GDM1 (cell line): ENCODE data around the gene ARMC12.

Experiments used
- DNase-seq: peaks from one replicate; lab custom pipeline; 2025; lab: John Stamatoyannopoulos, UW

The ARMC12 gene

DNA sequence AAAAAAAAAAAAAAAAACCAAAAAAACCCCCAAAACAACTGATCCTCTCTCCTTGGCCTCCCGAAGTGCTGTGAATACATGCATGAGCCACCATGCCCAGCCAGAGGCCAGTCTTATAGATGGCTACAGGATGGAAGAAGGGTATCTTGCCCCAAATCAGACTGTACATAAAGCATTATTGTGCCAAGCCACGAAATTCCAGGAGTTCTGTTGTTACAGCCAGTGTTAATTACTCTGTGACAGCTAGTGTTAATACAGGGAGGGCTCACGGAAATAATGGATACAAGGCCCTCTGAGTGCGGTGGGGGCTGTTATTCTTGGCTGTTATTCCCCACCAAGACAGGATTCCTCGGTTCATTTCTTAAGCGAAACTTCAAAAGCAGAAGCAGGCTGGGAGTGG lies 38.2 kb downstream of the ARMC12 start:
- DNase-seq, result no peak

DNA sequence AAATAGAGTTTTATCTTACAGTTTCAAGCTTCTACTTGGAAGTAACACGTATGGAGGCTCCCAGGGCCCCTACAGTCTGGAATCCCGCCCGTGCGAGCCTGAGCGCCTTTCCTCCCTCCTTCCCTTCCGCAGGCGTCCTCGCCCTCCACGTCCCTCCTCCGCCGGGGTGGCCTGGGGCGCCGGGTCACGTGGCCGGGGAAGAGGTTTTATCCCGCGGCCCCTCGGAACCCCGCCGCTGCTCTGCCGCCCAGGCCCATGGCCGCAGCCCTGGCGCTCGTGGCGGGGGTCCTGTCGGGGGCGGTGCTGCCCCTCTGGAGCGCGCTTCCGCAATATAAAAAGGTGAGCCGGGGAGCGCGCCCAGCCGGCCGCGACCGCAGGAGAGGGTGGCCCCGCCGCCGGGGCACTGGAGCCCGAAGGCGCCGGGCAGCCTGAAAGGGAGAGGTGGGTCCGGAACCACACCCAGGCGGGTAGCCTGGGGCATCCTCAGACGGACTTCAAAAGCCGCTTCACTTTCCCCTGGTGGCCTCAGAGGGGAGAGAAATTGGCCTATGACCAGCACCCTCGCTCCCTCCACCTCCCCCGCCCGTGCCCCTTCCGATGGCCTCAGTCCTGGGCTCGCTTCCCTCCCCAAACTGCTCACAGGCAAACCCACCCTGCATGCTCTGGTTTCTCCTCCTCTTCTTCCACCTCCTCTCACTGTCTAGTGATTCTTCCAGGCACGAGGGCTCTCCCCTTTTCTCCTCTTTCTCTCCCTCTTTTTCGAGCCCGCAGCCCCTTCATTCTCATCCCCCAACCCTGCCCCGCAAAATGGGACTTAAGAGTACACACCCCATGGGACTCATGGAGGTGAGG lies 39.8 kb downstream of the ARMC12 start, which contains the start of gene CLPSL2:
Gene CLPSL2 (plus strand): TSS at position 235 of the 852 bp plus-strand sequence. CDS start 21 bp downstream, at position 256.
- DNase-seq, result no peak

DNA sequence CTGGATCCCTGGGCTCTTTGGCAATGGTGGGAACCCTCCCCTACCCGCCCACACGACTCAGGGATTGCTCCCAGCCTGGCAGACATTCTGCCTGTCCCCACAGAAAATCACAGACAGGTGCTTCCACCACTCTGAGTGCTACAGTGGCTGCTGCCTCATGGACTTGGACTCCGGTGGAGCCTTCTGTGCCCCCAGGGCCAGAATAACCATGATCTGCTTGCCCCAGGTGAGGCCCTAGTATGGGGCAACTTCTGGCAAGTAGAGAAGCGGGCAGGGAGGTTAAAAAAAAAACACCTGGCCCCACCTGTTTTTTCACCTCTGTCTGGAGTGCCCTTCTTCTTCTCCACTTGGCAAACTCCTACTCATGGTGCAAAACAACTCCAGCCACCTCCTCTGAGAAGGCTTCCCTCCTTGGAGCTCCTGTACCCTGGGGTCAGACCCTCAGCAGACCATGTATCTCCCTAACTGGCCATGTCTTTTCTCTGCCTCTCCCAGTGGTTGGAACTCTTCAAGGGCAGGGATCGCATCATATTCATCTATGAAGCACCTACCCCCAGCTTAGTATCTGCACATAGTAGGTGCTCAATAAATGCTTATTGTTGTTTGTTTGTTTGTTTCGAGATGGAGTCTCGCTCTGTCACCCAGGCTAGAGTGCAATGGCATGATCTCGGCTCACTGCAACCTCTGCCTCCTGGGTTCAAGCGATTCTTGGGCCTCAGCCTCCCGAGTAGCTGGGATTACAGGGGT lies 40.7 kb downstream of the ARMC12 start:
- no peak for DNase-seq

DNA sequence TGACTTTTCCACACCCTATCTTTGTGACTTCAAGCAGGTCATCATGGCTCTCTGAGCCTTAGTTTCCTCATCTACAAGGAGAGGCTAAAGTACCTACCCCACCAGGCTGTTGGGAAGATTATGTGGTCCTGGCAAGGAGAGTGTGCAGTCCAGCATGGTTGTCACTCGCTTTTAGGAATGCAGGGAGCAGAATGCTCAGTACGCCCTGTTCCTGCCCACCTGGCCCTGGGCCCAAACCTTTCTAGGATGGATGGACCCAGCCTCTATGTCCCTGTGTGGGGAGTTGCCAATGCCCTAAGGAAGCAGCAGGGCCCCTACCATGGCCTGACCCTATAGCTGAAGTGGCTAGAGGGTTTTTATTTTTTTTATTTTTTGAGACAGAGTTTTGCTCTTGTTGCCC lies 41.6 kb downstream of the ARMC12 start:
- DNase-seq, result no peak

DNA sequence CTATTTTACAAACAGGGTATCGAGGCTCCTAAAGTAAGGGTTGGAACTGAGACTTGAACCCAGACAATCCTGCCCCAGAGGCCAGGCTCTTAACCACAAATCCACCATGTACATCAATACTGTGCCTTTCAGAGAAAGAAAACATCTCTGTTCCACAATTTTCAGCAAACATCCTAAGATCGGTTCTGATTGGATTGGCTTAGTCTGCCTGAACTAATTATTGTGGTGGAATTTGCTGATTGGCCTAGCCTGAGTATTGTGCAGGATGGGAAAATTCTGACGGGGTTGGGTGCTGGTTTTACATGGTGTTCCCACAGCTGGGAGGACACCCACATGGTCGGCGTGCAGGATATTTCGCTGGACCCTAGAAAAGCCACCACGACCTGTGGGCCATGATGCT lies 43.9 kb downstream of the ARMC12 start, which contains the start of gene CLPSL1:
Gene CLPSL1 (plus strand): TSS at position 301 of the 400 bp plus-strand sequence. CDS start 92 bp downstream, at position 393.
- DNase-seq, result no peak

DNA sequence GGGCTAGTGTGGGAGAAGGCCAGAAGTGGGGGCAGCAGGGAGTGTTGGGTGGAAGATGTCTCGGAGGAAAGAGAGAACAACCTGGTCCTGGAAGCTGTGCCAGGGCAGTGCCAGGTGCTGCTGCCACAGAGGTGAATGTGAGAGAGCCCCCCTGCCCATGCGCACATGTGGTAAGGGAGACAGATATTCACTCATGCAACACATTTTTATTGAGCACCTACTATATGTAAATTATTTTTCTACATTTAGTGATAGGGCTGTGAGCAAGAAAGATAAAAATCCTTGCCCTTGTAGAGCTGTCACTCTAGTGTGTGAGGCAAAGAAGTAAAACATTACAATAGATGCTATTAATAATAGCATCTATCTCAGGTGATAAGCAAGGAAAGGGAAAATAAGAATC lies 44.5 kb downstream of the ARMC12 start:
- DNase-seq, result no peak

DNA sequence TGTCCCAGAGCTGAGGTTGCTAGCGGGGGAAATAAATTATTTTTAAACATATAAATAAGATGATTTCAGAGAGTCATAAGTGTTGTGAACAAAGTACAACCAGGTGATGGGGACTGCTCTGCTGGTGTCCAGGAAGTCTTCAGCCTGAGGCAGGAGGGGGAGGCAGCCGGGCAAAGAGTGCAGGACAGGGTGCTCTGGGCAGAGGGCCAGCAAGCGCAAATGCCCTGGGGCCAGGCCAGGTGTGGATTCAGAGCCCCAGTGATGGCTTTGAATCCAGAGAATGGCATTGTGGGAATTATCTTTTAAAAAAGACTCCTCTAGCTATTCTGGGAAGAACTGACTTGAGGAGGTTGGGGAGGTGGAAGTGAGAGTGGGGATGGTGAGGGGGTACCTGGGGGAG lies 45.6 kb downstream of the ARMC12 start:
- no peak for DNase-seq

DNA sequence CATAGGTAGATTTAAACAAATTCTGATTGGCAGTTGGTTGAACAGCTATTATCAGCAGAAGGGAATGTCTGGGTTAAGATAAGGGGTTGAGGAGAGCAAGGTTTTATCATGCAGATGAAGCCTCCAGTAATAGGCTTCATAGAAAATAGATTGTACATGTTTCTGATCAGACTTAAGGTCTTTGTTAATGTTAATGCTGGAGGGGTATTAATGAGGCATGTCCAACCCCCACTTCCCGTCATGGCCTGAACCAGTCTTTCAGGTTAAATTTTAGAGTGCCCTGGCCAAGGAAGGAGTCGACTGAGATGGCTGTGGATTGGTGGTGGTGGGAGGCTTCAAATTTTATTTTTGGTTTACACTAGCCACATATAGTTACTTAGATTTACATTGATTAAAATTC lies 47.4 kb downstream of the ARMC12 start:
- DNase-seq, result no peak

DNA sequence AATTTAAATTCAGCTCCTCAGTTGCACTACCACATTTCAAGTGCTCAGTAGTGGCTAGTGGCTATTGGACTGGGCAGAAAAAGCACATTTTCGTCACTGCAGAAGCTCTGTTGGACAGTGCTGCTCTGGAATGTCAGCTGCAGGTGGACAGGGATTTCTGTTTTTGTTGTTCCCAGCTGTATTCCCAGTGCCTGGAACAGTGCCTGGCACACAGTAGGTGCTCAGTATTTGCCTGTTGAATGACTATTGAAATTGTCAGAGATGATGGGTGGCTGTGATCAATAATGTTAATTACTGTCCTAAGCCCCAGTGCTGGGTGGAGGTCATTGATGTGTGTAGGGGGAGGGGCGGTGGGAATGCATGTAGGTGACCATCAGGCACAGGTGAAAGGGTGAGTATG lies 49.4 kb downstream of the ARMC12 start:
- no peak for DNase-seq

DNA sequence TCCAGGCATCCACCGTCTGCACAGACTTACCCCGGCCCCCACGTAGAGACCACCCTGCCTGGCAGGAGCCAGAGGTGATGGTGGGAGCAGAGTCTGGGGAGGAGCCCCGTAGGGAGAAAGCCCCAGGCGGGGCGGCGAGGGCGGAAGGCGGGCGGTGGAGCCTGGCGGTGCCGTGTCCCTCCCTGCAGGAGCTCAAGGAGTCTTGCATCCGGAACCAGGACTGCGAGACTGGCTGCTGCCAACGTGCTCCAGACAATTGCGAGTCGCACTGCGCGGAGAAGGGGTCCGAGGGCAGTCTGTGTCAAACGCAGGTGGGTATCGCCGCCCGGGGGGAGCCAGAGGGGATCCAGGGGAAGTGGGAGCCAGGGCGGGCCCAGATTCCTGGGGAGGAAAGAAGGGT lies 50.0 kb downstream of the ARMC12 start:
- no peak for DNase-seq

DNA sequence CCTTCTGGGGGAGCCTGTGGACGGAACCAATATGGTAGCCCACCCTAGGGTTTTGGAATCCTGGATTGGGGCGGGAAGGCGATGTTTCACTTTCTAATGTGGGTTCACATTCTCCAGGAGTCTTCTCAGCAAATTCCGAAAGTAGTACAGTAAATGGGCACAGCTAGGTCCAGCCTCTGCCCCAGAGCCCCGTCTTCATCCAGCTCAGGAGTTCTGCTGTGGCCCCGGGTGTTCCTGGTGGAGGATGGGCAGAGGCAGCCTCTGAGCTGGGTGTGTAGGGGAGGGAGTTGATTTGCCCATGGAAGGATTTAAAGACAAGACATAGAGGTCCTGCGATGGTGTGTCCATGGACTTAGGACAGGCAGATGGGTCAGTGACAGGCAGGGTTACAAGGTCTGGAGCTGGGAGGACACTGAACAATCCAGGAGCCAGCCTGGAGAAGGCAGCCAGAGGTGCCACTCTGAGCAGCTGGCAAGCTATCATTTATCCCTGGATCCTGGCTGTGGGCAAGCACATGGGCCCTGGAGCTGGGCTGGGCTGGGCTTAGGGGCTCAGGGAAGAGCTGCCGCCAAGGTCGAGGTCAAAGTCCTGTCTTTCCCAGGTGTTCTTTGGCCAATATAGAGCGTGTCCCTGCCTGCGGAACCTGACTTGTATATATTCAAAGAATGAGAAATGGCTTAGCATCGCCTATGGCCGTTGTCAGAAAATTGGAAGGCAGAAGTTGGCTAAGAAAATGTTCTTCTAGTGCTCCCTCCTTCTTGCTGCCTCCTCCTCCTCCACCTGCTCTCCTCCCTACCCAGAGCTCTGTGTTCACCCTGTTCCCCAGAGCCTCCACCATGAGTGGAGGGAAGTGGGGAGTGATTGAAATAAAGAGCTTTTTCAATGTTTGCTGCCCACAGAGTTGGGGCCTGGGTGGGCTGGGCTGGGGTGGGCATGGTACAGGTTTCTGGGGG lies 50.7 kb downstream of the ARMC12 start:
- no peak for DNase-seq

DNA sequence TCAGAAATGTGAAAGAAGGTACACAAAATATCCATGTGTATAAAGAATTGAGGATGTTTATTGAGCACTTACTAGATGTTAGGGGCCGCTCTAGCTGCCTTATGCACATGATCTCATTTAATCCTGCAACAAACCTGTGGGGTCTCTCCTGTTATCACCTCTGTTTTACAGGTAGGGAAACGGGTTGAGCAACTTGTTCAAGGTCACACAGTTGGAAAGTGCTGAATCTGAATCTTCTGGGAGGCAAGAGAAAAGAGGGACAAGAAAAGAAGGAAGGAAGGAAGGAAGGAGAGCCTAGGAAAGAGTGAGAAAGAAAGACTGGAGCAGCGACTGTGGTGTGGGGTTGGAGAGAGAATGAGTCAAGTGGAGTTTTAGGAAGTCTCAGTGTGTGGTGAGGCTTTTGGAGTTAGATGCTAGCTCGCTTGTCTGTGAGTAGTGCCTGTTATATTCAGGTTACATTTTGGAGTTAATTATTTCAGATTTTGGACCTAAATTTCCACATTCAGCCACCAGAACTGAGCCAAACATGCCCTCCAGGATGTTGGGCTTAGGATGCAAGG lies 51.7 kb downstream of the ARMC12 start:
- no peak for DNase-seq

DNA sequence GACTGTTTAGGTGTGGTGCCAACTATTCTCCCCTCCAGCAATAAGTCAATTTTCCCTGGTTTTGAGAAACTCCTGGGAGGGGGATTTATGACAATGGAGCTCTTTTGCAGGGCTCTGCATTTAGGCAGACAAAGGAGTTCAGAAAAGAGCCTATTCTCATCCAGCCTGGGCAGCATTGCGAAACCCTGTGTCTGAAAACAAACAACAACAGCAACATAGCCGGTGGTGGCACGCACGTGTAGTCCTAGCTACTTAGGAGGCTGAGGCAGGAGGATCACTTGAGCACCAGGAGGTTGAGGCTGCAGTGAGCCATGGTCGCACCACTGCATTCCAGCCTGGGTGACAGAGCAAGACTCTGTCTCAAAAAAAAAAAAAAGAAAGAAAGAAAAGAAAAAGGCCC lies 53.9 kb downstream of the ARMC12 start:
- DNase-seq, result no peak

DNA sequence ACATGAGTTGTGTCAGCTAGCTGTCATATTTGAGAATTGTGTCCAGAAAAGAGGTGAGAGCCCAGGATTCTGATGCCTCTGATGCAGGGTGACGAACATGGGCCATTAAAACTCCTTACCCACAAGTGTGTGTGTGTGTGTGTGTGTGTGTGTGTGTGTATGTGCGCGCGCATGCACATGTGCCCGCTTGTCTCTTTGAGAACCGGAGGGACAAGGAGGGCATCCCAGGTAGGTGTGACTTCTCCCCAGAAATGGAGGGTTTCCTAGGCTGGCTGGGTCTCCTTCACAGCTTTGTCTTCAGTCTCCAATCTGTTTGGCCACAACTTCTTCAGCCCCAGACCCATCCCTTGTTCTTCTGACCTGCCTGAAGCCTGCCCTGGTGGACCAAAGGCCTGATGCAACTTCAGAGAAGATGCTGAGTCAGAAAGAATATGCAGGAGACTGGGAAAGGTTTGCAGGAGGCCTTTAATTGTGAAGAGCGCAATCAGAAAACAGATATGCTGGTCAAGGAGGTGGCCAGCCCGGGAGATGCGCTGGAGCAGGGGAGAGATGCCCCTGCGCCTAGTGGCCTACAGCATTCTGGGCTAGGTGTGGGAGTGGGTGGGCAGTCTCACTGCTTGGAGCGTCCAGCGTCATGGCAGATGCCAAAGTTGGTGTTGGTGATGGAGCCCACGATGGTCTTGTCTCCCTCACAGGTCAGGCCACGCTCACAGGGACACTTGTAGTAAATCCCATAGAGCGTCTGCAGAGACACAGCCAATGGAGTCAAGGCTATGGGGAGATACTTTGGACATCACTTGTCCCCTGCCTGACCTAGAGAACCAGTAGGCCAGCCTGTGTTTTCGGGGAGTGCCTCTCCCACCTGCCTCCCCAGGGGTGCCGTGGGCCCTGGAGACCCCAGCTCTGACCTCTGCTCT lies 58.0 kb downstream of the ARMC12 start:
- DNase-seq, result no peak

DNA sequence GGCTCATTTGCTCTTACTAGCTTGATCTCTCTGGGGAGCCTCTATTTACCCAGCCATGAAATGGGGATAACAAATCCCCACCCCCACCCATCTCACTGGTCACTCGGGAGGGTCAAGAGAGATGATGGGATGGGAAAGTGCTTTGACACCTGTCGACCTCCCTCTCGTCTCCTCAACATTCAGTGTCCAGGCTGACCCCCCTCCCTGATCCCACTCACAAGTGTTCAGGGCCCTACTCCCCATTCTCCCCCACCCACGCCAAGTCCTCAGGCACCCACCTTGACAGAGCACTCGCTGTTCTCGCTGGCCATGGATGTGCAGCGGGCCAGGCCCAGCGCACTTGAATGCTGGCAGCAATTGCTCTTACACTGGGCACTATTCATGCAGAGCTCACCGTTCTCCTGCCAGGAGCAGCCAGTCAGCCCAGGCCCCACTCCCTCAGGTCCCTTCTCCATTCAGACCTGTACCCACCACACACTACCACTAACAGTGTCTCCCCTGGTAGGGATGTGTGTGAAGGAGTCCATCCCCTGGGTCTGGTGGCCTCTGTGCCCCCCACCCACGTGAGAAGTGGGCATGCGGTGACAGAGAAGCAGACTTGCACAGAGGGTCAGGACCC lies 58.7 kb downstream of the ARMC12 start:
- DNase-seq, result no peak

DNA sequence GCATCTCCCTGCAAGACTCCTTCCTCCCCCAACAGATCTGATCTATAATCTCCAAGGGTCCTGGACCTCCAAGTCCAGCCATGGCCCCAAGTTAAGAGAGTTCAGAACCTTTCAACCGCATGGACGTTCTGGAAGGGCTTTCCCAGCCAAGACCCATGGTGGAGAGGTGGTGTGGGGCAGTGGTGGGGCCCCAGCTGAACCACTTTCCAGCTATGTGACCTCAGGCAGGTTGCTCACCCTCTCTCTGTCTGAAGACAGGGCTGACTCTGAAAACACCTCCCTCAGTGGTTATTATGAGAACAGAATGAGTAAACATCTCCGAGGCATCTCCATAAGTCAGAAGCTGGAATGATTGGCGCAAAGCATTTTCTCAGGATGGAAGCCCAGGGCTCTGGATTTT lies 59.4 kb downstream of the ARMC12 start:
- DNase-seq, result no peak

DNA sequence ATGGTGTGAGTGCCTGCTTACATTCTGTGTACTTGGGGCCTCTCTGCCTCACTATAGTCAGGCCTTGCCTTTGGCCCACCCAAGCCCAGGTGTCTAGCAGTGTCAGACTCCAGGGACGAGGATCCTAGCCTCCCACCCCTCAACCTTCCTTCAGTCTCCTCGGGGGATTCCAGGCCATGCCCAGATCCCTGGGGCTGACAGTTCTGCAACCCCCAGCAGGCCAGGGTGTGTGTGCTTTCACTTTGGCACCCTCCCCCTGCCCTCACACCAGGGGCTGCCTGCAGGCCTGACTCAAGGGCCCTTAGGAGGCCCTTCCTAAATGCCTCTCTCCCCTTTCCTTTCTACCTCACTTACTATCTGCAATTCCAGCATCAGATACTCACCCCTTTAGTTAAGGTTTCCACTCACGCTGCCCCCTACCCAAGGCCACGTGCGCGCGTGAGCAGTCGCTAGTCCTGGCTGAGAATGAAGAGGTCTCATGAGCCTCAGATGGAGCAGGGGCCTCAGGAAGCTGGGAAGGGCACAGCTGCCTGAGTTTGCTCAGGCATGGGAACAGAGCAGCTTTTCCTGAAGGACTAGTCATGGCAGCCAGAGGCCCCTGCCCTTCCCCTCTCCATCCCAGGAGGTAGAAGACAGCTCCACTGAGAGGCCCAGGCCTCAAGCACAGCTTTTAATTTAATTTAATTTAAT lies 61.1 kb downstream of the ARMC12 start:
- no peak for DNase-seq
